H1 (cell line): ENCODE data around the gene SIK3. TPM values are rescaled to one million over a fixed set of nuclear protein-coding genes. Genes with fewer than 3 reads are reported as not detected.

Source experiments
- CEBPB ChIP-seq: IDR thresholded peaks from 2 replicates; pipeline ENCODE4 v1.6.1; 2012; ENCODE audit warnings: low read depth, low read length
- HDAC6 ChIP-seq: IDR thresholded peaks from one replicate; pipeline ENCODE4 v1.7.1; 2012; ENCODE audit warnings: low read depth, mild to moderate bottlenecking, inconsistent platforms, low read length, moderate library complexity
- RNF2 ChIP-seq: fragments of 200-900, 300-1000 bp; sonication (generic); IDR thresholded peaks from 2 replicates; pipeline ENCODE4 v1.7.1; 2016; ENCODE audit warnings: borderline replicate concordance, low read depth, mild to moderate bottlenecking, antibody characterized with exemption, low read length; ENCODE audit not compliant: poor library complexity, severe bottlenecking; ENCODE audit errors: missing control alignments
- SIX5 ChIP-seq: IDR thresholded peaks from 2 replicates; pipeline ENCODE4 v1.6.1; 2011; ENCODE audit warnings: mild to moderate bottlenecking, low read depth, low read length
- polyA plus RNA-seq, 7 experiments: library from polyadenylated mRNA; depleted of rRNA in 3 of 7; stranded (reverse) in 5 of 7; unstranded in 2 of 7; fragments of >200 nt in 5 of 7; fragments of 200-250 nt in 2 of 7; gene quantifications; 1 replicate in 5 of 7; 2 replicates in 1 of 7; 4 replicates in 1 of 7; pipeline versions ENCODE4 v1.2.1 to v1.2.3, GENCODE V29; 2011 to 2013; ENCODE audit warnings: missing spikeins in 2 of 7, mixed read lengths in 2 of 7
- total RNA-seq: library from RNA; stranded (reverse); fragmentation: NEBNext Ultra II Directional; extraction: Animal tissue kit (Norgen Biotek cat#: 25700); gene quantifications from 2 replicates; pipeline ENCODE4 v1.2.1, GENCODE V29; 2021

The SIK3 gene
- total and polyA plus RNA-seq, 2 of the 8 experiments (the other 6 are each of a cell fraction or from before 2014, with no cell fraction given), result 19.9 to 32.1 TPM

- TF ChIP-seq CEBPB, result no peak
- no peak for TF ChIP-seq HDAC6
- TF ChIP-seq RNF2, result no peak
- no peak for TF ChIP-seq SIX5
Observed at GRCh38 chr11:116890607-116891006, 207.6 kb downstream of the SIK3 start (continued).
